GM12865 (cell line): ENCODE data around the gene RAPGEF1.
"Not testable (repeated sequence)": the region's sequence is repeated elsewhere in the genome, so short reads cannot be mapped to it uniquely, and the experiment has no call there.

Source experiments
- DNase-seq: peaks from one replicate; pipeline ENCODE4 v3.0.0; 2010; ENCODE audit warnings: low read depth
- H3K4me3 ChIP-seq: 2 replicates; pipeline ENCODE4 v1.5.1; 2011; ENCODE audit warnings: mild to moderate bottlenecking, low read depth, low read length, control low read depth
- TF ChIP-seq, protein P1 (sequence below): IDR thresholded peaks from 2 replicates; pipeline ENCODE4 v1.5.1; 2011; ENCODE audit warnings: low read length, control low read depth, low read depth, inconsistent platforms; ENCODE audit not compliant: insufficient read depth; ENCODE audit errors: missing control alignments

The RAPGEF1 gene

DNA sequence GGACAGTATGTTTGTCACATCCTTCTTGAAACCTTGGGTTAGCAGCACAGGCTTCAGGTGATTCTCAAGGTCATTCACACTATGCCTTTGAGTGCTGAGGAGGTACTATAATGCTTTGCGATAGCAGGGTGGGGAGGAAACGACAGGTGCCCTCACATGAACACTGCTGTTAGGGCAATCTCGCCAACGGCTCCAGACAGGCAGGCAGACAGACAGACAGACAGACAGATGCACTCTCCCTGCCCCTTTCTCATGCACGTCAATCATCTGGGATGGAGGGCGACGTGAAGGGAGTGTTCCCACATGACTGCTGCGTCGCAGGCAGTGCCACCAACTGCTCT, 82.9 kb downstream of the RAPGEF1 start:
- peak; percentile 70 for DNase-seq
- no peak overlapping the region for H3K4me3 ChIP-seq
- TF ChIP-seq, protein P1, sequence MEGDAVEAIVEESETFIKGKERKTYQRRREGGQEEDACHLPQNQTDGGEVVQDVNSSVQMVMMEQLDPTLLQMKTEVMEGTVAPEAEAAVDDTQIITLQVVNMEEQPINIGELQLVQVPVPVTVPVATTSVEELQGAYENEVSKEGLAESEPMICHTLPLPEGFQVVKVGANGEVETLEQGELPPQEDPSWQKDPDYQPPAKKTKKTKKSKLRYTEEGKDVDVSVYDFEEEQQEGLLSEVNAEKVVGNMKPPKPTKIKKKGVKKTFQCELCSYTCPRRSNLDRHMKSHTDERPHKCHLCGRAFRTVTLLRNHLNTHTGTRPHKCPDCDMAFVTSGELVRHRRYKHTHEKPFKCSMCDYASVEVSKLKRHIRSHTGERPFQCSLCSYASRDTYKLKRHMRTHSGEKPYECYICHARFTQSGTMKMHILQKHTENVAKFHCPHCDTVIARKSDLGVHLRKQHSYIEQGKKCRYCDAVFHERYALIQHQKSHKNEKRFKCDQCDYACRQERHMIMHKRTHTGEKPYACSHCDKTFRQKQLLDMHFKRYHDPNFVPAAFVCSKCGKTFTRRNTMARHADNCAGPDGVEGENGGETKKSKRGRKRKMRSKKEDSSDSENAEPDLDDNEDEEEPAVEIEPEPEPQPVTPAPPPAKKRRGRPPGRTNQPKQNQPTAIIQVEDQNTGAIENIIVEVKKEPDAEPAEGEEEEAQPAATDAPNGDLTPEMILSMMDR: no peak

DNA sequence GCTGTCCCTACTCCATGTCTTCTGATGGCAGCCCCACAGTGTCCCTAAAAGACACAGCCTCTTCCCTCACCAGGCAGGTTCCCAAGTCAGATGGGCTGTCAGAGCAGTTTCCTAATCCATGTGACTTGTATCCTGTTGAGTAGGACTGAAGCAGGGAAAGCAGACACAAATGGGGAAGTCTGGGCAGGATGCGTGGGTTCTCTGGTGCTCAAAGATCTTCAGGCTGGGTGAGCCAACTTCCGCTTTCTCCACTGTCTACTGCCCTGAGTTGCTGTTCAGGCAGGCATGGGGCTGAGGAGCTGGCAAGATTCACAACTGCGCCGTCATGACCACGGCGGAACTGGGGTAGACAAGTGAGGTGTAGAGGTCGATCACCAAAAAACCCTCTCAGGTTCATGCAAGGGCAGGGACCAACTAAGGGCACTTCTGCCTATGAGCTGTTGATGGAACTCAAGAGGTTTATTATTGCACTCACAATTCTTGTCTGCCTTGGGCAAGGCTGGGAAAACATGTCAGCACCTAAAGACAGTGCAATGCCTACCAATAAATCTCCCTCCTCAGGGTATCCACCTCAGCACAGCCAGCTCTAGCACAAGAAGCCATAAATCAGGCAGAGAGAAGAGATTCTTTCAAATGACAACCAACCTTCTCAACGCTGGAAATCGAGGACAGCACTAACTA, 83.4 kb downstream of the RAPGEF1 start:
- DNase-seq: peak; percentile 86
- H3K4me3 ChIP-seq: no peak overlapping the region
- TF ChIP-seq, protein P1: no peak

DNA sequence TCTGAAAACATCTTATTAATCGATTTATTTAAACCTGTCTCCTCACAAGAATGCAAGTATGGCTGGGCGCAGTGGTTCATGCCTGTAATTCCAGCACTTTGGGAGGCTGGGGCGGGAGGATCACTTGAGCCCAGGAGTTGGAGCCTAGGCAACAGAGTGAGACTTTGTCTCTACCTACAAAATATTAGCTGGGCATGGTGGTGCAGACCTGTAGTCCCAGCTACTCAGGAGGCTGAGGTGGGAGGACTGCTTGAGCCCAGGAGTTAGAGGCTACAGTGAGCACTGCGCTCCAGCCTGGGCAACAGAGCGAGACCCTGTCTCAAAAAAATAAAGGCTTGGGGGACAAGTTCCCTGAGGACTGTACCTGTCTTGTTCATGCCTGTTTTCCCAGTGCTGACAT, 85.5 kb downstream of the RAPGEF1 start:
- H3K4me3 ChIP-seq, DNase-seq: not testable (repeated sequence)

DNA sequence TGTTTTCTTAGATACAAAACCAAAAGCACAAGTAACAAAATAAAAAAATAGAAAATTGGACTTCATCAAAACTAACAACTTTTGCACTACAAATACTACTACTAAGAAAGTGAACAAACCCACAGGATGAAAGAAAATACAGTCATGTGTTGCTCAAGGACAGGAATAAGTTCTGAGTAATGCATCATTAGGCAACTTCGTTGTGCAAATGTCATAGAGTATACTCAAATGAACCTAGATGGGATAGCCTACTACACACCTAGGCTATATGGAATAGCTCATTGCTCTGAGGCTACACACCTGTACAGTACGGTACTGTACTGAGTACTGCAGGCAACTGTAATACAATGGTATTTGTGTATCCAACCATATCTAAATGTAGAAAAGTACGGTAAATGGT, 88.3 kb downstream of the RAPGEF1 start:
- TF ChIP-seq, protein P1: no peak
- DNase-seq: no peak

DNA sequence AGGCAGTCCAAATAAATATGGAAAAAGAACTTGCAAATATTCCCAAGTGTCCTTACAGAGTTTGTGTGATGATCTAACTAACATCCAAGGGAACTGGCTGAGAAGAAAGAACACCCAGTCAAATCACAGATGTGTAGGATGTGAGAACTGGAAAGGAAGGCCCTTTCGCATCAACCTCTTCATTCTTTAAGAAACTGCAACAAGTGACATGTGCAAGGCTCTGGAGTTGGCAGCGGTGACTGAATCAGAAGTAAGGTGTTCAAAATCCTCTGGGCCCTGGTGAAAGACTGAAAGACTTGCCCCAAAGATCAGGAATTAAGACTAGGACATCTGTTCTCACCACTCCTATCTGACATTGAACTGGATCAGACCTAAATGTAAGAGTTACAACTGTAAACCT, 88.7 kb downstream of the RAPGEF1 start:
- DNase-seq: no peak
- H3K4me3 ChIP-seq: no peak overlapping the region
- TF ChIP-seq, protein P1: no peak

More for the DNA sequence above, 88.3 kb downstream of the RAPGEF1 start:
- no peak overlapping the region for H3K4me3 ChIP-seq

DNA sequence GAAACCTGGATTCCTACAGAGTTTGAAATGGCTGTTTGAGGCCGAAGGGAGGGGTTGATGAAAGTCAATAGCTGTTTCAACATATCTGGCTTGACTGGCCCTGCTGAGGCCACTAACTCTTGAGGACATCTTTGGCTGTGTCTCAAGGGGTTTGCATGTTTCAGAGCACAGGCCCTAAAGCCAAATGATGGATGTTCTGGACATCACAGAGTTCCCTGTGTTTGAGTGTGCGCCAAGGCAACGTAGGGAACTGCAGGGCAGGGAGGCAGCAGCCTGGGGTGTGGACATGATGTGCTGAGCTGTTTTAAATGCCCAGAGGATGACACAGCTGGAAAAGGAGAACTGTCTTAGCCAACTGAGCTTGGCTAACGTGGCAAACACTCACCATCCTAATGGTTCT, 89.6 kb downstream of the RAPGEF1 start:
- DNase-seq: no peak
- TF ChIP-seq, protein P1: no peak
- H3K4me3 ChIP-seq: no peak overlapping the region

DNA sequence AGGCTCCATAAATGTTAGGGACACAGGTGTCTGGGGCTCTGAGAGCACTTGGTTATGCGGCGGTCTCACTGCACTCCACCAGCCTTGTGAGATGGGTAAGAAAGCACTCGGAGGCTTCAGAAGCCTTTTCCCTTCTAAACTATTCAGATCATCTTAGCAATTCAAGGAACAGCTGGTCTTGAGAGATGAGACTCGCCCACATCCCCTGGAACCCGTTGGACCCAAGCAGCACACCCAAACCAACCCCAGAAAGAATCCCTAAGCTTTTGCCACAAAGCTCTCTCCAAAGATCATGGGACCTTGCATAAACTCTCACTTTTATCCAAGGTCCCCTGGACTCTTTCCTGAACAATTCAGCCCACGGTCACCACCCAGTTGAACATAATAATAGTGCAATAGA, 90.2 kb downstream of the RAPGEF1 start:
- no peak for DNase-seq

More for the DNA sequence above, 90.2 kb downstream of the RAPGEF1 start:
- TF ChIP-seq, protein P1: no peak
- no peak overlapping the region for H3K4me3 ChIP-seq
